Ovary (tissue), 3 donors: ENCODE data around the gene LMOD1.

ENCODE experiments used
- CTCF ChIP-seq, 3 donors: fragments of 450-650 bp in 2 of 3; fragments of 200-600 bp in 1 of 3; IDR thresholded peaks; one replicate each; pipeline versions ENCODE4 v1.5.1 to v1.8.0; 2016 to 2022; ENCODE audit warnings: antibody characterized with exemption in 3 of 3, mild to moderate bottlenecking in 1 of 3
- EP300 ChIP-seq: sonication (generic); formaldehyde crosslinking; IDR thresholded peaks from one replicate; pipeline ENCODE4 v1.6.1; 2017; ENCODE audit warnings: antibody characterized with exemption
- donor health status: DM: no; HTN: no; CAD: no.

DNA sequence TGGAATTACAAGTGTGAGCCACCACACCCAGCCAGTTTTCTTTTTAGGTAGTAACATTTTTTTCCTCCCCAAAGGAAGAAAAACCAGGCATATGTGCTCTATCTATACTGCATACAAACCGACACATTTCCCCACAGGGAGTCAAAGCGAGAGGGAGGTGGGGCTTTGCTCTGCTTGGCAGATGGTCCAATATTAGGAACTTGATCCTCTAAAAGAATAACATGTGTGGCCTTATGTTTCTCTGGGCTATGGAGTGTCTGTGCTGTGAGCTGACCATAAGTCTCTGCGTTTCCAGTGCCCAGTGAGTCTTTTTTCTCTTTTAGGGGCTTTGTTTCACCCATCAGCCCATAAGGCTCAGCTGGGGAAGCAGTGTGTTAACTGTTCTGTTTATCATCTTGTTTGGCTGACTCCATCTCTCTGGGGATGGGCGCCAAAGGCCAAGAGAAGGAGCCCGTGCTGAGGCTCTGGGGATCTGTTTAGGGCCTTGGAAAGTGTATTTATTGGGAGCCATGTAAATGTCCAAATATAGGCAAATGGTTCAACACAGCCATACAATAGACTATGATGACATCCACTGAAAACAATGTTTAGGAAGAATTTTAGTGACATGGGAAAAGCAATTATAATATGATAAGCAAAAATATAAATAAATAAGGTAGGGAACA is 20.2 kb downstream of the LMOD1 start:
- no peak for TF ChIP-seq CTCF (IDR thresholded peaks at IDR 0.05)
- no peak for TF ChIP-seq EP300
